GM12878 (cell line): ENCODE measurements around the gene NKAIN2. TPM values are rescaled to one million over a fixed set of nuclear protein-coding genes. Genes with fewer than 3 reads are reported as not detected.
A peak's percentile ranks its signal among the peaks of the same experiment; 100 is the strongest.

Source experiments
- CBX5 ChIP-seq: sonication (generic); IDR thresholded peaks from 2 replicates; pipeline ENCODE4 v1.6.1; 2016; ENCODE audit warnings: low read depth, moderate library complexity, mild to moderate bottlenecking, inconsistent platforms
- CHD4 ChIP-seq: fragments of 200-600 bp; sonication (generic); IDR thresholded peaks from 2 replicates; pipeline ENCODE4 v1.6.1; 2016; ENCODE audit warnings: mild to moderate bottlenecking
- CREM ChIP-seq: IDR thresholded peaks from 2 replicates; pipeline ENCODE4 v1.6.1; 2014; ENCODE audit warnings: antibody characterized with exemption, low read depth
- EED ChIP-seq: sonication (generic); IDR thresholded peaks from 2 replicates; pipeline ENCODE4 v1.6.1; 2016; ENCODE audit warnings: antibody characterized with exemption, low read depth
- FOS ChIP-seq: IDR thresholded peaks from 3 replicates; pipeline ENCODE4 v1.6.1; 2011; ENCODE audit warnings: borderline replicate concordance; ENCODE audit not compliant: insufficient read length; ENCODE audit errors: extremely low read depth
- GABPA ChIP-seq: IDR thresholded peaks from 2 replicates; pipeline ENCODE4 v1.6.1; 2014; ENCODE audit warnings: antibody characterized with exemption, low read depth, mild to moderate bottlenecking, inconsistent platforms
- HDAC6 ChIP-seq: fragments of 200-600 bp; sonication (generic); IDR thresholded peaks from one replicate; pipeline ENCODE4 v1.8.0; 2017; ENCODE audit warnings: antibody characterized with exemption; ENCODE audit not compliant: unreplicated experiment
- JUNB ChIP-seq: IDR thresholded peaks from 2 replicates; pipeline ENCODE4 v1.6.1; 2016; ENCODE audit warnings: antibody characterized with exemption, mild to moderate bottlenecking
- MEF2B ChIP-seq: fragments of 450-650 bp; IDR thresholded peaks from 2 replicates; pipeline ENCODE4 v1.6.1; 2018; ENCODE audit warnings: mild to moderate bottlenecking, moderate library complexity; ENCODE audit not compliant: partially characterized antibody, poor library complexity, severe bottlenecking
- NBN ChIP-seq: fragments of 450-650 bp; IDR thresholded peaks from 2 replicates; pipeline ENCODE4 v1.6.1; 2016
- NR2C2 ChIP-seq: IDR thresholded peaks from 2 replicates; pipeline ENCODE4 v1.6.1; 2011; ENCODE audit warnings: borderline replicate concordance, low read depth; ENCODE audit not compliant: control insufficient read depth, insufficient read length
- POLR2A ChIP-seq: IDR thresholded peaks from 2 replicates; pipeline ENCODE4 v1.6.1; 2011; ENCODE audit warnings: low read depth, mild to moderate bottlenecking, low read length
- SREBF1 ChIP-seq: IDR thresholded peaks from 2 replicates; pipeline ENCODE4 v1.6.1; 2012; ENCODE audit warnings: mild to moderate bottlenecking, low read length
- TCF12 ChIP-seq: IDR thresholded peaks from 2 replicates; pipeline ENCODE4 v1.6.1; 2011; ENCODE audit warnings: low read depth, mild to moderate bottlenecking, low read length
- TCF3 ChIP-seq: IDR thresholded peaks from 2 replicates; pipeline ENCODE4 v1.6.1; 2012; ENCODE audit warnings: low read depth, mild to moderate bottlenecking, low read length, borderline replicate concordance; ENCODE audit not compliant: insufficient read depth
- TCF7 ChIP-seq: IDR thresholded peaks from 2 replicates; pipeline ENCODE4 v1.6.1; 2014; ENCODE audit warnings: antibody characterized with exemption, borderline replicate concordance
- ZBED1 ChIP-seq: IDR thresholded peaks from 2 replicates; pipeline ENCODE4 v1.6.1; 2016; ENCODE audit warnings: borderline replicate concordance
- polyA plus RNA-seq, 11 experiments: library from polyadenylated mRNA; depleted of rRNA in 4 of 11; unstranded in 6 of 11; stranded (reverse) in 5 of 11; fragments of >200 nt; fragmentation: Nextera tagmentation in 4 of 11; fragmentation: Illumina TruSeq in 1 of 11; extraction: Ambion mirVana in 4 of 11; extraction: Trizol in 1 of 11; gene quantifications; 1 replicate in 1 of 11; 2 replicates in 10 of 11; pipeline versions ENCODE4 v1.2.1 to v1.2.3, GENCODE V29; 2011 to 2016; ENCODE audit warnings: inconsistent platforms in 2 of 11, missing spikeins in 2 of 11, low read depth in 1 of 11
- total RNA-seq, 4 experiments: library from RNA; depleted of rRNA in 3 of 4; stranded (reverse); fragments of >200 nt in 3 of 4; fragmentation: Illumina TruSeq in 1 of 4; extraction: Trizol in 1 of 4; gene quantifications; 2 replicates each; pipeline versions ENCODE4 v1.2.1 to v1.2.3, GENCODE V29; 2013 to 2021
- TF ChIP-seq, protein P1 (sequence below), 3 experiments: IDR thresholded peaks in 2 of 3; conservative IDR thresholded peaks in 1 of 3; 2 replicates each; pipeline ENCODE4 v1.5.1; 2011; ENCODE audit warnings: low read depth in 3 of 3, low read length in 3 of 3, mild to moderate bottlenecking in 3 of 3, control low read depth in 2 of 3, moderate library complexity in 2 of 3, inconsistent platforms in 1 of 3, mixed read lengths in 1 of 3; ENCODE audit not compliant: control insufficient read depth in 2 of 3, insufficient read depth in 1 of 3; ENCODE audit errors: extremely low read depth in 1 of 3
- TF ChIP-seq, protein P2 (sequence below): IDR thresholded peaks from 2 replicates; pipeline ENCODE4 v1.6.1; 2011; ENCODE audit warnings: low read depth, mild to moderate bottlenecking, low read length, moderate library complexity, borderline replicate concordance; ENCODE audit errors: extremely low read depth
- TF ChIP-seq, protein P3 (sequence below): fragments of 150-350 bp; IDR thresholded peaks from 2 replicates; pipeline ENCODE4 v1.6.1; 2014; ENCODE audit warnings: mild to moderate bottlenecking, low read depth, low read length
- TF ChIP-seq, protein P4 (sequence below): IDR thresholded peaks from 2 replicates; pipeline ENCODE4 v1.6.1; 2012; ENCODE audit warnings: low read depth, low read length, improper control_type of control experiment
- TF ChIP-seq, protein P5 (sequence below): fragments of 450-650 bp; IDR thresholded peaks from 2 replicates; pipeline ENCODE4 v1.6.1; 2017; ENCODE audit warnings: antibody characterized with exemption, mild to moderate bottlenecking, moderate library complexity
- TF ChIP-seq, protein P6 (sequence below): IDR thresholded peaks from 2 replicates; pipeline ENCODE4 v1.6.1; 2012; ENCODE audit warnings: low read length, inconsistent platforms

The NKAIN2 gene
- total and polyA plus RNA-seq, 10 of the 15 experiments (the other 5 are each of a cell fraction or from before 2014, with no cell fraction given) = not detected

DNA sequence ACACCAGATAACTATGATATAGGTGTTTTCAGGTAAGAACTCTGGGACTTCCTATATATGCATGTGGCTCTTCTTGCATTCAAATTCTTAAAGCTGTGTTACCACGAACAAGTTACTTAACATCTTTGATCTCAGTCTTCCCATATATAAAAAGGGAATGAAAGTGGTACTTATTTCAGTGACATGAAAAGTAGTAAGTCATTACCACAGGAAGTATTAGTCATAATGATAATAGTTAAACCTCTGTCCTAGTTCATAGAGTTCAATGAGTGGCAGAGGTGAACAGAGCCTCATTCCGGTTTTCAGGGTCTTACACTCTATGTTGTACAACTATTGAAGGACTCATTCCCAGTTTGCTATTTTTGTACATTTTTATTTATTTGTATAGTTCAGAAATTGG, 237.0 kb downstream of the NKAIN2 start (continued):
- TF ChIP-seq, protein P1, sequence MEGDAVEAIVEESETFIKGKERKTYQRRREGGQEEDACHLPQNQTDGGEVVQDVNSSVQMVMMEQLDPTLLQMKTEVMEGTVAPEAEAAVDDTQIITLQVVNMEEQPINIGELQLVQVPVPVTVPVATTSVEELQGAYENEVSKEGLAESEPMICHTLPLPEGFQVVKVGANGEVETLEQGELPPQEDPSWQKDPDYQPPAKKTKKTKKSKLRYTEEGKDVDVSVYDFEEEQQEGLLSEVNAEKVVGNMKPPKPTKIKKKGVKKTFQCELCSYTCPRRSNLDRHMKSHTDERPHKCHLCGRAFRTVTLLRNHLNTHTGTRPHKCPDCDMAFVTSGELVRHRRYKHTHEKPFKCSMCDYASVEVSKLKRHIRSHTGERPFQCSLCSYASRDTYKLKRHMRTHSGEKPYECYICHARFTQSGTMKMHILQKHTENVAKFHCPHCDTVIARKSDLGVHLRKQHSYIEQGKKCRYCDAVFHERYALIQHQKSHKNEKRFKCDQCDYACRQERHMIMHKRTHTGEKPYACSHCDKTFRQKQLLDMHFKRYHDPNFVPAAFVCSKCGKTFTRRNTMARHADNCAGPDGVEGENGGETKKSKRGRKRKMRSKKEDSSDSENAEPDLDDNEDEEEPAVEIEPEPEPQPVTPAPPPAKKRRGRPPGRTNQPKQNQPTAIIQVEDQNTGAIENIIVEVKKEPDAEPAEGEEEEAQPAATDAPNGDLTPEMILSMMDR (IDR thresholded peaks at IDR 0.05 in 2 of 3, conservative IDR thresholded peaks at IDR 0.05 in 1 of 3; ENCODE audit: control insufficient read depth in 2 of 3, extremely low read depth in 1 of 3, insufficient read depth in 1 of 3, low read depth in 3 of 3, low read length in 3 of 3) = no peak
- TF ChIP-seq MEF2B (no peak), SREBF1 (no peak), NBN (no peak), ZBED1 (no peak), CREM (no peak), TCF7 (peak; percentile 79; the same call in 1 of the 2 replicates), NR2C2 (no peak), EED (no peak), TCF12 (no peak), TCF3 (no peak), FOS (no peak), CBX5 (no peak), POLR2A (no peak), CHD4 (no peak), GABPA (0 out of 2 replicates have a peak, but pooled peaks have one; percentile 19), JUNB (peak; percentile 73), HDAC6 (no peak)
- TF ChIP-seq, protein P2, sequence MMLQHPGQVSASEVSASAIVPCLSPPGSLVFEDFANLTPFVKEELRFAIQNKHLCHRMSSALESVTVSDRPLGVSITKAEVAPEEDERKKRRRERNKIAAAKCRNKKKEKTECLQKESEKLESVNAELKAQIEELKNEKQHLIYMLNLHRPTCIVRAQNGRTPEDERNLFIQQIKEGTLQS = no peak
- TF ChIP-seq, protein P3, sequence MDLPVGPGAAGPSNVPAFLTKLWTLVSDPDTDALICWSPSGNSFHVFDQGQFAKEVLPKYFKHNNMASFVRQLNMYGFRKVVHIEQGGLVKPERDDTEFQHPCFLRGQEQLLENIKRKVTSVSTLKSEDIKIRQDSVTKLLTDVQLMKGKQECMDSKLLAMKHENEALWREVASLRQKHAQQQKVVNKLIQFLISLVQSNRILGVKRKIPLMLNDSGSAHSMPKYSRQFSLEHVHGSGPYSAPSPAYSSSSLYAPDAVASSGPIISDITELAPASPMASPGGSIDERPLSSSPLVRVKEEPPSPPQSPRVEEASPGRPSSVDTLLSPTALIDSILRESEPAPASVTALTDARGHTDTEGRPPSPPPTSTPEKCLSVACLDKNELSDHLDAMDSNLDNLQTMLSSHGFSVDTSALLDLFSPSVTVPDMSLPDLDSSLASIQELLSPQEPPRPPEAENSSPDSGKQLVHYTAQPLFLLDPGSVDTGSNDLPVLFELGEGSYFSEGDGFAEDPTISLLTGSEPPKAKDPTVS = no peak
- TF ChIP-seq, protein P4, sequence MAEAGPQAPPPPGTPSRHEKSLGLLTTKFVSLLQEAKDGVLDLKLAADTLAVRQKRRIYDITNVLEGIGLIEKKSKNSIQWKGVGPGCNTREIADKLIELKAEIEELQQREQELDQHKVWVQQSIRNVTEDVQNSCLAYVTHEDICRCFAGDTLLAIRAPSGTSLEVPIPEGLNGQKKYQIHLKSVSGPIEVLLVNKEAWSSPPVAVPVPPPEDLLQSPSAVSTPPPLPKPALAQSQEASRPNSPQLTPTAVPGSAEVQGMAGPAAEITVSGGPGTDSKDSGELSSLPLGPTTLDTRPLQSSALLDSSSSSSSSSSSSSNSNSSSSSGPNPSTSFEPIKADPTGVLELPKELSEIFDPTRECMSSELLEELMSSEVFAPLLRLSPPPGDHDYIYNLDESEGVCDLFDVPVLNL = no peak
- TF ChIP-seq, protein P5, sequence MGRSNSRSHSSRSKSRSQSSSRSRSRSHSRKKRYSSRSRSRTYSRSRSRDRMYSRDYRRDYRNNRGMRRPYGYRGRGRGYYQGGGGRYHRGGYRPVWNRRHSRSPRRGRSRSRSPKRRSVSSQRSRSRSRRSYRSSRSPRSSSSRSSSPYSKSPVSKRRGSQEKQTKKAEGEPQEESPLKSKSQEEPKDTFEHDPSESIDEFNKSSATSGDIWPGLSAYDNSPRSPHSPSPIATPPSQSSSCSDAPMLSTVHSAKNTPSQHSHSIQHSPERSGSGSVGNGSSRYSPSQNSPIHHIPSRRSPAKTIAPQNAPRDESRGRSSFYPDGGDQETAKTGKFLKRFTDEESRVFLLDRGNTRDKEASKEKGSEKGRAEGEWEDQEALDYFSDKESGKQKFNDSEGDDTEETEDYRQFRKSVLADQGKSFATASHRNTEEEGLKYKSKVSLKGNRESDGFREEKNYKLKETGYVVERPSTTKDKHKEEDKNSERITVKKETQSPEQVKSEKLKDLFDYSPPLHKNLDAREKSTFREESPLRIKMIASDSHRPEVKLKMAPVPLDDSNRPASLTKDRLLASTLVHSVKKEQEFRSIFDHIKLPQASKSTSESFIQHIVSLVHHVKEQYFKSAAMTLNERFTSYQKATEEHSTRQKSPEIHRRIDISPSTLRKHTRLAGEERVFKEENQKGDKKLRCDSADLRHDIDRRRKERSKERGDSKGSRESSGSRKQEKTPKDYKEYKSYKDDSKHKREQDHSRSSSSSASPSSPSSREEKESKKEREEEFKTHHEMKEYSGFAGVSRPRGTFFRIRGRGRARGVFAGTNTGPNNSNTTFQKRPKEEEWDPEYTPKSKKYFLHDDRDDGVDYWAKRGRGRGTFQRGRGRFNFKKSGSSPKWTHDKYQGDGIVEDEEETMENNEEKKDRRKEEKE = no peak
- TF ChIP-seq, protein P6, sequence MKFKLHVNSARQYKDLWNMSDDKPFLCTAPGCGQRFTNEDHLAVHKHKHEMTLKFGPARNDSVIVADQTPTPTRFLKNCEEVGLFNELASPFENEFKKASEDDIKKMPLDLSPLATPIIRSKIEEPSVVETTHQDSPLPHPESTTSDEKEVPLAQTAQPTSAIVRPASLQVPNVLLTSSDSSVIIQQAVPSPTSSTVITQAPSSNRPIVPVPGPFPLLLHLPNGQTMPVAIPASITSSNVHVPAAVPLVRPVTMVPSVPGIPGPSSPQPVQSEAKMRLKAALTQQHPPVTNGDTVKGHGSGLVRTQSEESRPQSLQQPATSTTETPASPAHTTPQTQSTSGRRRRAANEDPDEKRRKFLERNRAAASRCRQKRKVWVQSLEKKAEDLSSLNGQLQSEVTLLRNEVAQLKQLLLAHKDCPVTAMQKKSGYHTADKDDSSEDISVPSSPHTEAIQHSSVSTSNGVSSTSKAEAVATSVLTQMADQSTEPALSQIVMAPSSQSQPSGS = no peak
